Vagina (tissue), 2 donors: ENCODE data around the gene WIPF3.

Source experiments
- POLR2A ChIP-seq, 2 donors: fragments of 450-650 bp; IDR thresholded peaks; one replicate each; pipeline ENCODE4 v1.6.1; 2017; ENCODE audit warnings: antibody characterized with exemption in 2 of 2, mild to moderate bottlenecking in 2 of 2, moderate library complexity in 2 of 2
- POLR2AphosphoS5 ChIP-seq, 2 donors: sonication (generic); formaldehyde crosslinking; IDR thresholded peaks; one replicate each; pipeline ENCODE4 v1.9.0; 2017; ENCODE audit warnings: antibody characterized with exemption in 2 of 2, mild to moderate bottlenecking in 2 of 2, low read depth in 1 of 2; ENCODE audit not compliant: insufficient read depth in 1 of 2
- TF ChIP-seq, protein P1 (sequence below), 3 experiments: fragments of 450-650 bp in 2 of 3; fragments of 200-600 bp in 1 of 3; sonication (generic) in 1 of 3; IDR thresholded peaks; one replicate each; pipeline ENCODE4 v1.5.1; 2017 to 2019; ENCODE audit warnings: antibody characterized with exemption in 3 of 3, mild to moderate bottlenecking in 2 of 3, moderate library complexity in 2 of 3

GRCh38 chr7:29815181-29816105, 9.1 kb downstream of the WIPF3 start:
- TF ChIP-seq, protein P1, sequence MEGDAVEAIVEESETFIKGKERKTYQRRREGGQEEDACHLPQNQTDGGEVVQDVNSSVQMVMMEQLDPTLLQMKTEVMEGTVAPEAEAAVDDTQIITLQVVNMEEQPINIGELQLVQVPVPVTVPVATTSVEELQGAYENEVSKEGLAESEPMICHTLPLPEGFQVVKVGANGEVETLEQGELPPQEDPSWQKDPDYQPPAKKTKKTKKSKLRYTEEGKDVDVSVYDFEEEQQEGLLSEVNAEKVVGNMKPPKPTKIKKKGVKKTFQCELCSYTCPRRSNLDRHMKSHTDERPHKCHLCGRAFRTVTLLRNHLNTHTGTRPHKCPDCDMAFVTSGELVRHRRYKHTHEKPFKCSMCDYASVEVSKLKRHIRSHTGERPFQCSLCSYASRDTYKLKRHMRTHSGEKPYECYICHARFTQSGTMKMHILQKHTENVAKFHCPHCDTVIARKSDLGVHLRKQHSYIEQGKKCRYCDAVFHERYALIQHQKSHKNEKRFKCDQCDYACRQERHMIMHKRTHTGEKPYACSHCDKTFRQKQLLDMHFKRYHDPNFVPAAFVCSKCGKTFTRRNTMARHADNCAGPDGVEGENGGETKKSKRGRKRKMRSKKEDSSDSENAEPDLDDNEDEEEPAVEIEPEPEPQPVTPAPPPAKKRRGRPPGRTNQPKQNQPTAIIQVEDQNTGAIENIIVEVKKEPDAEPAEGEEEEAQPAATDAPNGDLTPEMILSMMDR (IDR thresholded peaks at IDR 0.05), result no peak
- TF ChIP-seq POLR2A (IDR thresholded peaks at IDR 0.05) (no peak), POLR2AphosphoS5 (IDR thresholded peaks at IDR 0.05; ENCODE audit: insufficient read depth in 1 of 2, low read depth in 1 of 2) (no peak)
